Psoas muscle (tissue), 8 donors: ENCODE data around the gene MYO5A. TPM values are rescaled to one million over a fixed set of nuclear protein-coding genes. Genes with fewer than 3 reads are reported as not detected.

Experiments used
- ATAC-seq, 4 donors: fragments of 200-7000 bp; cut with Tn5 transposase; one replicate each; pipeline ENCODE4 v1.9.1; 2020; ENCODE audit warnings: moderate library complexity in 3 of 4, mild to moderate bottlenecking in 2 of 4
- DNase-seq, 2 donors: peaks; one replicate each; pipeline ENCODE4 v3.0.0-alpha.2; 2020
- H3K27ac ChIP-seq: fragments of 200-600 bp; one replicate; pipeline ENCODE4 v1.8.0; 2022
- H3K27me3 ChIP-seq, 3 donors: fragments of 200-600 bp in 1 of 3; one replicate each; pipeline versions ENCODE4 v1.6.1 to v1.8.0; 2013 to 2022; ENCODE audit warnings: low read length in 2 of 3, mild to moderate bottlenecking in 2 of 3, moderate library complexity in 1 of 3; ENCODE audit not compliant: insufficient read depth in 3 of 3
- H3K36me3 ChIP-seq, 2 donors: fragments of 200-600 bp in 1 of 2; one replicate each; pipeline versions ENCODE4 v1.6.1 to v1.8.0; 2013 to 2022; ENCODE audit warnings: low read depth in 1 of 2, mild to moderate bottlenecking in 1 of 2, moderate library complexity in 1 of 2; ENCODE audit not compliant: insufficient read depth in 1 of 2
- H3K4me1 ChIP-seq: fragments of 200-600 bp; one replicate; pipeline ENCODE4 v1.8.0; 2022
- H3K4me3 ChIP-seq: fragments of 200-600 bp; one replicate; pipeline ENCODE4 v1.8.0; 2022; ENCODE audit warnings: mild to moderate bottlenecking
- H3K9me3 ChIP-seq: fragments of 200-600 bp; one replicate; pipeline ENCODE4 v1.8.0; 2022
- WGBS, 3 donors: extraction: QIAGEN DNeasy Blood & Tissue Kit; methylation state at CpG; one replicate each; pipeline versions ENCODE4 v1.1.6 to v1.1.7; 2013; 5-methylcytosine and 5-hydroxymethylcytosine counted together
- intact Hi-C, 2 donors: fragments of 100-400 bp; cut with DNase I; formaldehyde crosslinking; loops; one replicate each; pipeline versions ENCODE4 v1.11.0 to v1.14.2; 2022
- polyA plus RNA-seq, 3 donors: library from polyadenylated mRNA; stranded (reverse); fragments of 200-250 nt; gene quantifications; one replicate each; pipeline ENCODE4 v1.2.3, GENCODE V29; 2013
- total RNA-seq, 4 donors: library from RNA; stranded (reverse); fragmentation: NEBNext Ultra II Directional in 2 of 4; extraction: Animal tissue kit (Norgen Biotek cat#: 25700) in 2 of 4; gene quantifications; one replicate each; pipeline versions ENCODE4 v1.2.1 to v1.2.4, GENCODE V29; 2021 to 2023
- TF ChIP-seq, protein P1 (sequence below): fragments of 200-600 bp; IDR thresholded peaks from one replicate; pipeline ENCODE4 v1.8.0; 2022; ENCODE audit warnings: antibody characterized with exemption
- donor health status: healthy with polysubstance abuse.
- donor health status: DM: no; HTN: no; CAD: no; lungs with moderate emphysema.
- donor health status: Bipolar disorder and iron deficiency.
- donor health status: healthy.
- donor health status: DM: yes; HTN: yes; CAD: no.
- donor health status: DM: no; HTN: no; CAD: no.
- donor health status: DM: no; HTN: no; CAD: no.
- donor health status: DM: yes; HTN: yes; CAD: no.

Gene MYO5A
- total and polyA plus RNA-seq, 7 donors, result 3.6 to 9.9 (median 6.3) TPM

DNA sequence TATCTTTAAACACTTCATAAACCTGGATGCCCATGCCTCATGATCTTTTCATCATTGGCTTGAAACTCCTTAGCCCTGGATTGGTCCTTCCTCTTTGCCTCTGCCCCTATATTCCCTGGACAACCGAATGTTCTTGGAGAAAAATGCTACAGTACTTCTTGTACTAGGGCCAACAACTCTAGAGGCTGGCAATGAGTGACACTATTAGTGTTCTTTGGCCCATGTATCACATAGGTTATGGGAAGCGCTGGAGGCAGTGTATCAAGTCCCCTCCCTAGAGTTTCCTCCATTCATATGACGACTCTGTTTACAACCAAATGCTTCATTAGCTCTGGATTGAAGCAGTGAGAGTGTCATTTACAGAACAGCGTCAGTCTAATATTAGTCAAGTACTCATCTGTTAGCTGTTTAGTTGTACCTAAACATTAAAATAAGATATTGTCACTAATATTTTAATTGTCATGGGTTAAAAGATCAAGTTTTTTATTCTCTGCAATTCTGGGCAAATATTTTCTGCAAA is 166.6 kb downstream of the MYO5A start:
- peaks cover 2 to 69% of the 10 kb centered on the region in 2 donors for H3K36me3 ChIP-seq
- intact Hi-C loops, result no loop called here
- ATAC-seq, result peak in 2 of 4 donors; percentile 51 to 64
- H3K27me3 ChIP-seq, result no peaks in the 10 kb centered on the region
- TF ChIP-seq, protein P1, sequence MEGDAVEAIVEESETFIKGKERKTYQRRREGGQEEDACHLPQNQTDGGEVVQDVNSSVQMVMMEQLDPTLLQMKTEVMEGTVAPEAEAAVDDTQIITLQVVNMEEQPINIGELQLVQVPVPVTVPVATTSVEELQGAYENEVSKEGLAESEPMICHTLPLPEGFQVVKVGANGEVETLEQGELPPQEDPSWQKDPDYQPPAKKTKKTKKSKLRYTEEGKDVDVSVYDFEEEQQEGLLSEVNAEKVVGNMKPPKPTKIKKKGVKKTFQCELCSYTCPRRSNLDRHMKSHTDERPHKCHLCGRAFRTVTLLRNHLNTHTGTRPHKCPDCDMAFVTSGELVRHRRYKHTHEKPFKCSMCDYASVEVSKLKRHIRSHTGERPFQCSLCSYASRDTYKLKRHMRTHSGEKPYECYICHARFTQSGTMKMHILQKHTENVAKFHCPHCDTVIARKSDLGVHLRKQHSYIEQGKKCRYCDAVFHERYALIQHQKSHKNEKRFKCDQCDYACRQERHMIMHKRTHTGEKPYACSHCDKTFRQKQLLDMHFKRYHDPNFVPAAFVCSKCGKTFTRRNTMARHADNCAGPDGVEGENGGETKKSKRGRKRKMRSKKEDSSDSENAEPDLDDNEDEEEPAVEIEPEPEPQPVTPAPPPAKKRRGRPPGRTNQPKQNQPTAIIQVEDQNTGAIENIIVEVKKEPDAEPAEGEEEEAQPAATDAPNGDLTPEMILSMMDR, result no peak
- H3K9me3 ChIP-seq, result no peaks in the 10 kb centered on the region
- no peak for DNase-seq
- no peak overlapping the region for H3K4me3 ChIP-seq
- H3K27ac ChIP-seq, result peak overlapping the region; percentile 10
- H3K4me1 ChIP-seq, result peaks cover 12% of the 10 kb centered on the region
- WGBS, 3 donors, result 59 to 90% (median 77%) methylated on average over 4 of the region's 4 CpGs

DNA sequence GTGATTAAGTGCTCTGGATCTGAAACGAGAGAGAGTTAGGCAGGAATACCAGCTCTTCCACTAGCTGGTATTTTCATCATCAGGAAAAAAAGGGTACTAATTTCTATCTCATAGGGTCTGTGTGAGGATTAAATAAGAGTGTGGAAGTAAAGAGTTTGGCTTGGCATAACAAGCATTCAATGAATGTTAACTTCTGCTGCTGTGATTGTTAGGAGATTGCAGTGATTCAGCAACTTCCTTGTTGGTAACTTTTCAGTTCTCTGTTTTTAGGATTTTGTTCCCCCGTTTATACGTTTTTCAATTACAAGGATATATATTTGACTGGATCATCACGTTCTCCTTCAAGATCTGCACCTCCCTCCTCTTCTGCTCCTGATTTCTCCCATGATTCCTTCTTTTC is 167.2 kb downstream of the MYO5A start:
- no peak overlapping the region for H3K4me3 ChIP-seq
- DNase-seq (no peak), ATAC-seq (no peak)
- TF ChIP-seq, protein P1, result no peak
- no peaks in the 10 kb centered on the region for H3K27me3 ChIP-seq
- H3K4me1 ChIP-seq, result peaks cover 12% of the 10 kb centered on the region
- intact Hi-C loops, result no loop called here
- peaks cover 0 to 63% of the 10 kb centered on the region in 2 donors for H3K36me3 ChIP-seq
- 78 to 83% (median 82%) methylated on average over 4 of the region's 4 CpGs for WGBS, 3 donors
- H3K9me3 ChIP-seq, result no peaks in the 10 kb centered on the region
- peak overlapping the region; percentile 10 for H3K27ac ChIP-seq

DNA sequence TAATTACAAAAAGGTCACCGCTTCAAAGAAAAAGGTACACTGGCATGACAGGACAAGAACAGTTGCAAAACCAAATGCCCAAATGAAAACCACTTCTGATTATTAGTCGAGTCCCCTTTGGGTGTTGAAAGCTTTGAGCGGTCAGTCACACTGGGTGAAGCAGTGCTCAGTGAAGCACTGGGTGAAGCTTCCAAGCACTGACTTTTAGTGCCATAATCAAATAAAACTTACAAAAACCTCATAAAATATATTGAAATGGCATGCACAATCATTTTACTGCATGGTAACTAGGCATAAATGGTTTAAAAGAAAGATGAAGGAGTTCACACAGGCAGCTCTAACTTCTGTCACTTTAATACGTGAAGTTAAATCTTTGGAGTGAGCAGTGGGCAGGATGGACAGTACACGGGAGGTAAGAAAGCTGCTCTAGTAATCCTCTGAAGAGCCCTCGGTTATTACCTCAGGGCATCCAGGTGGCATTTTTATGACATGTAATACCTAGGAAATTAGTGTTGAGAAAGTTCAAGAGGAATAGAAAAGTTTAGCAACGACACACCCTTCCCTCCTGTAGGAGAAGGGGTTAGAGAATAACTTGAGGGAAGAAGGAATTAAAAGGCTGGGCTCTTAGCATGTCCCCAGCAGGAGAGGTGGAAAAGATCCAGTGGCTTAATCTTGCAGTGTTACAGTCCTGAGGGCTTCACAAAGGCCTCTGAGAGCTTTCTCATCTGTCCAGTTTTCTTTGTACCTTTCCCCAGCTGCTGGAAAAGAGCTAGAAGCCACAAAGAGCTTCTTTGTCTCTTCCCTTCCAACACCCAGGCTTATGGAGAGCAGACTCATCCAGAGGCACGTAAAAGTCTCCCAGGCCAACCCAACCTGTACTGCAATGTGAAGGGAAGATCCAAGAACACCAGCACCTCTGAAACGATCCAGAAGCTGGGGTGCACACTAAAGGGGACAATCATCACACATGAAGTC is 168.2 kb downstream of the MYO5A start:
- ATAC-seq (no peak), DNase-seq (no peak)
- TF ChIP-seq, protein P1, result no peak
- Histone ChIP-seq H3K27me3 (no peaks in the 10 kb centered on the region), H3K27ac (no peak overlapping the region), H3K4me1 (peaks cover 12% of the 10 kb centered on the region), H3K4me3 (no peak overlapping the region), H3K36me3 (peaks cover 0 to 55% of the 10 kb centered on the region in 2 donors), H3K9me3 (no peaks in the 10 kb centered on the region)
- intact Hi-C loops, result no loop called here
- 78 to 87% (median 84%) methylated on average over 9 of the region's 9 CpGs for WGBS, 3 donors

DNA sequence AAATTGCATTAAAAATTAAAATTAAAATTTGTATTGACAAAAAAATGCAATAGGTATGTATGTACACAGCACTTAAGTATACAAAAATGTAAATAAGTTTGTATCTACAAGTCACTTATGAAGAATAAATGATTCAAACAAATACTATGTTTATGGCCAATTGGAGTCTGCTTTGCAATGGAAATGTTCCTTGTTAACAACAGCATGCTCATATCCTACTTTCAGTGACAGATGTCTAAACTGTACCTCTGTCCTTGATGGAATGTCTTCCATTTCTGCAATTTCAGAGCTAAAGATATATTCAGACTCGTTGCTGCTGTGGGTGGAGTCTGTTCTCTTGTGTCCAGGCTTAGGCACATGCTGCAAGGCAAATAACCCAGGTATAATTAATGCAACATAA is 169.0 kb downstream of the MYO5A start:
- peaks cover 12% of the 10 kb centered on the region for H3K4me1 ChIP-seq

More for the DNA sequence above, 169.0 kb downstream of the MYO5A start:
- no peak for DNase-seq
- intact Hi-C loops, result no loop called here
- Histone ChIP-seq H3K27ac (no peak overlapping the region), H3K9me3 (no peaks in the 10 kb centered on the region), H3K4me3 (no peak overlapping the region), H3K27me3 (no peaks in the 10 kb centered on the region), H3K36me3 (peaks cover 0 to 47% of the 10 kb centered on the region in 2 donors)
- 36 to 62% (median 38%) methylated on average over 1 of the region's 1 CpG for WGBS, 3 donors
- TF ChIP-seq, protein P1, result no peak
- ATAC-seq, result no peak
